HepG2 (cell line): ENCODE measurements around the gene TROAP. TPM values are rescaled to one million over a fixed set of nuclear protein-coding genes. Genes with fewer than 3 reads are reported as not detected.
A peak's percentile ranks its signal among the peaks of the same experiment; 100 is the strongest.

Experiments used
- GATAD2A ChIP-seq: IDR thresholded peaks from 2 replicates; pipeline ENCODE4 v1.6.1; 2016
- GTF3A ChIP-seq: sonication (generic); formaldehyde crosslinking; conservative IDR thresholded peaks from 2 replicates; pipeline ENCODE4 v1.4.0; 2020; ENCODE audit warnings: mild to moderate bottlenecking, missing genetic modification reagents
- HDAC1 ChIP-seq: sonication (generic); formaldehyde crosslinking; IDR thresholded peaks from 2 replicates; pipeline ENCODE4 v1.5.1; 2020; ENCODE audit warnings: mild to moderate bottlenecking, missing genetic modification reagents
- HDAC2 ChIP-seq: sonication (generic); formaldehyde crosslinking; IDR thresholded peaks from 2 replicates; pipeline ENCODE4 v1.4.0; 2020; ENCODE audit warnings: missing genetic modification reagents
- HMG20B ChIP-seq: conservative IDR thresholded peaks from 2 replicates; pipeline ENCODE4 v1.6.1; 2016; ENCODE audit warnings: missing genetic modification reagents, missing compliant biosample characterization
- HNRNPLL ChIP-seq: fragments of 200-400 bp; formaldehyde crosslinking; IDR thresholded peaks from 2 replicates; pipeline ENCODE4 v1.6.1; 2017; ENCODE audit warnings: mild to moderate bottlenecking, low read depth, low read length; ENCODE audit not compliant: poor library complexity, severe bottlenecking
- HOXA5 ChIP-seq: sonication (generic); formaldehyde crosslinking; IDR thresholded peaks from 2 replicates; pipeline ENCODE4 v1.4.0; 2020; ENCODE audit warnings: missing genetic modification reagents
- IRX3 ChIP-seq: sonication (generic); formaldehyde crosslinking; IDR thresholded peaks from 2 replicates; pipeline ENCODE4 v1.8.1; 2023; ENCODE audit warnings: mild to moderate bottlenecking, low read depth, missing genetic modification reagents, borderline replicate concordance
- KDM6A ChIP-seq: IDR thresholded peaks from 2 replicates; pipeline ENCODE4 v1.6.1; 2016; ENCODE audit warnings: low read depth
- MTA3 ChIP-seq: sonication (generic); formaldehyde crosslinking; IDR thresholded peaks from 2 replicates; pipeline ENCODE4 v1.4.0; 2020; ENCODE audit warnings: missing genetic modification reagents
- POLR2A ChIP-seq, 2 experiments: IDR thresholded peaks; 2 replicates each; pipeline ENCODE4 v1.6.1; 2011; ENCODE audit warnings: low read depth in 2 of 2, low read length in 2 of 2, mild to moderate bottlenecking in 1 of 2, moderate library complexity in 1 of 2; ENCODE audit not compliant: insufficient read depth in 1 of 2
- RFX1 ChIP-seq: fragments of 450-650 bp; IDR thresholded peaks from 2 replicates; pipeline ENCODE4 v1.6.1; 2017
- RORA ChIP-seq: sonication (generic); formaldehyde crosslinking; IDR thresholded peaks from 2 replicates; pipeline ENCODE4 v1.5.0; 2020; ENCODE audit warnings: mild to moderate bottlenecking, missing genetic modification reagents, moderate library complexity
- SMARCC2 ChIP-seq: fragments of 450-650 bp; IDR thresholded peaks from 2 replicates; pipeline ENCODE4 v1.6.1; 2017; ENCODE audit warnings: antibody characterized with exemption, mild to moderate bottlenecking
- TARDBP ChIP-seq: sonication (generic); formaldehyde crosslinking; IDR thresholded peaks from 2 replicates; pipeline ENCODE4 v1.8.0; 2022; ENCODE audit warnings: mild to moderate bottlenecking, missing genetic modification reagents
- THAP7 ChIP-seq: sonication (generic); formaldehyde crosslinking; IDR thresholded peaks from 2 replicates; pipeline ENCODE4 v1.8.1; 2023; ENCODE audit warnings: mild to moderate bottlenecking, missing genetic modification reagents
- TRIM22 ChIP-seq: fragments of 450-650 bp; IDR thresholded peaks from 2 replicates; pipeline ENCODE4 v1.6.1; 2017
- YY1 ChIP-seq: IDR thresholded peaks from 2 replicates; pipeline ENCODE4 v1.6.1; 2011; ENCODE audit warnings: low read length, low read depth, moderate library complexity, mild to moderate bottlenecking; ENCODE audit not compliant: insufficient read depth, insufficient replicate concordance
- ZEB1 ChIP-seq: IDR thresholded peaks from 2 replicates; pipeline ENCODE4 v1.6.1; 2012; ENCODE audit warnings: mild to moderate bottlenecking, low read depth, inconsistent platforms; ENCODE audit not compliant: insufficient replicate concordance
- ZKSCAN8 ChIP-seq: IDR thresholded peaks from 2 replicates; pipeline ENCODE4 v1.6.1; 2016; ENCODE audit warnings: borderline replicate concordance, missing genetic modification reagents, missing compliant biosample characterization
- ZNF331 ChIP-seq: sonication (generic); formaldehyde crosslinking; IDR thresholded peaks from 2 replicates; pipeline ENCODE4 v1.4.0; 2020; ENCODE audit warnings: missing genetic modification reagents
- ZNF44 ChIP-seq: sonication (generic); formaldehyde crosslinking; IDR thresholded peaks from 2 replicates; pipeline ENCODE4 v1.5.1; 2020; ENCODE audit warnings: mild to moderate bottlenecking, missing genetic modification reagents
- ZNF552 ChIP-seq: sonication (generic); formaldehyde crosslinking; IDR thresholded peaks from 2 replicates; pipeline ENCODE4 v1.9.0; 2022; ENCODE audit warnings: missing genetic modification reagents, mild to moderate bottlenecking, borderline replicate concordance
- ZNF576 ChIP-seq: sonication (generic); formaldehyde crosslinking; IDR thresholded peaks from 2 replicates; pipeline ENCODE4 v1.4.0; 2020; ENCODE audit warnings: mild to moderate bottlenecking, missing genetic modification reagents
- ZNF7 ChIP-seq: IDR thresholded peaks from 2 replicates; pipeline ENCODE4 v1.6.1; 2016; ENCODE audit warnings: missing biosample characterization, missing genetic modification reagents
- polyA plus RNA-seq, 8 experiments: library from polyadenylated mRNA; depleted of rRNA in 3 of 8; stranded (reverse) in 7 of 8; unstranded in 1 of 8; fragments of >200 nt; fragmentation: Illumina TruSeq in 4 of 8; extraction: Trizol in 4 of 8; gene quantifications; 2 replicates each; pipeline versions ENCODE4 v1.2.1 to v1.2.3, GENCODE V29; 2011 to 2016; ENCODE audit warnings: low read depth in 4 of 8, missing spikeins in 1 of 8, mixed read lengths in 1 of 8; ENCODE audit not compliant: insufficient read depth in 1 of 8
- total RNA-seq, 5 experiments: library from RNA; depleted of rRNA; stranded (reverse); fragments of >200 nt; fragmentation: Illumina TruSeq; extraction: Trizol; gene quantifications; 2 replicates each; pipeline ENCODE4 v1.2.3, GENCODE V29; 2016; ENCODE audit warnings: low read depth in 1 of 5

TROAP gene
- total and polyA plus RNA-seq, 2 of the 13 experiments (the other 11 are each of a cell fraction or from before 2014, with no cell fraction given) = 22.5 to 30.9 TPM

GRCh38 chr12:49347311-49348193, 24.5 kb downstream of the TROAP start (continued):
- peak; percentile 93 for TF ChIP-seq HDAC1 (CRISPR knock-in tag)
- peak; percentile 64; the same call in 1 of the 2 replicates for TF ChIP-seq KDM6A (CRISPR knock-in tag)
- TF ChIP-seq HOXA5 = peak; percentile 67; the same call in 1 of the 2 replicates
- TF ChIP-seq RFX1 = no peak
- peak; percentile 97 for TF ChIP-seq TARDBP (CRISPR knock-in tag)
- TF ChIP-seq MTA3 (CRISPR knock-in tag) = no peak
- TF ChIP-seq TRIM22 = no peak
- TF ChIP-seq ZNF331 = peak; percentile 100
- TF ChIP-seq ZNF44 (CRISPR knock-in tag) = no peak
- TF ChIP-seq ZNF7 (CRISPR knock-in tag) = no peak
- TF ChIP-seq HMG20B (CRISPR knock-in tag) = no peak; the same call in 1 of the 2 replicates
- peak; percentile 23 for TF ChIP-seq ZEB1
- TF ChIP-seq ZNF552 (CRISPR knock-in tag) = no peak; the same call in 1 of the 2 replicates
- no peak; the same call in 1 of the 2 replicates for TF ChIP-seq ZNF576 (CRISPR knock-in tag)
- TF ChIP-seq THAP7 (CRISPR knock-in tag) = no peak; the same call in 1 of the 2 replicates
- TF ChIP-seq HDAC2 = peak; percentile 91
- TF ChIP-seq IRX3 = peak; percentile 46; the same call in 1 of the 2 replicates
- TF ChIP-seq YY1 = no peak
- TF ChIP-seq POLR2A (IDR thresholded peaks at IDR 0.05; ENCODE audit: insufficient read depth in 1 of 2, low read depth in 2 of 2, low read length in 2 of 2) = peak; percentile 98
- TF ChIP-seq GTF3A = peak; percentile 66; the same call in 1 of the 2 replicates
- peak; percentile 79; the same call in 1 of the 2 replicates for TF ChIP-seq ZKSCAN8 (CRISPR knock-in tag)
- no peak for TF ChIP-seq SMARCC2
- TF ChIP-seq HNRNPLL = peak; percentile 34
- TF ChIP-seq GATAD2A (CRISPR knock-in tag) = peak; percentile 87
- no peak for TF ChIP-seq RORA (CRISPR knock-in tag)
